ENCODE measurements around the gene HSD17B13.

The HSD17B13 gene

GRCh38 chr4:87311684-87312083 lies 11.0 kb downstream of the HSD17B13 start:
- no peaks in the 10 kb centered on the region for H3K9me3 ChIP-seq (ENCODE audit: control insufficient read depth, low read length)
- no peak overlapping the region for H3K4me3 ChIP-seq (ENCODE audit: low read depth, low read length)
- TF ChIP-seq CTCF (IDR thresholded peaks at IDR 0.05), result no peak
- H3K27ac ChIP-seq, result no peak overlapping the region
- no peak overlapping the region for H3K9ac ChIP-seq
- H2AFZ ChIP-seq, result no peak overlapping the region
- no peak overlapping the region for H3K4me2 ChIP-seq (ENCODE audit: low read length)
- no peaks in the 10 kb centered on the region for H3K27me3 ChIP-seq (ENCODE audit: control insufficient read depth, insufficient read depth, low read length)
- H3K79me2 ChIP-seq, result no peaks in the 10 kb centered on the region
- no peaks in the 10 kb centered on the region for H3K36me3 ChIP-seq (ENCODE audit: control insufficient read depth, insufficient read depth, low read length)
- no peaks in the 10 kb centered on the region for H3K4me1 ChIP-seq

GRCh38 chr4:87310691-87311335 lies 11.9 kb downstream of the HSD17B13 start:
- Histone ChIP-seq H3K9me3 (ENCODE audit: control insufficient read depth, low read length) (no peaks in the 10 kb centered on the region), H3K27ac (no peak overlapping the region)
- no peak for TF ChIP-seq CTCF (IDR thresholded peaks at IDR 0.05)

GRCh38 chr4:87309625-87310024 lies 13.1 kb downstream of the HSD17B13 start:
- Histone ChIP-seq H3K27ac (no peak overlapping the region), H3K4me3 (ENCODE audit: low read depth, low read length) (no peak overlapping the region), H3K79me2 (no peaks in the 10 kb centered on the region), H3K4me1 (no peaks in the 10 kb centered on the region), H3K27me3 (ENCODE audit: control insufficient read depth, insufficient read depth, low read length) (no peaks in the 10 kb centered on the region), H3K4me2 (ENCODE audit: low read length) (no peak overlapping the region), H3K9me3 (ENCODE audit: control insufficient read depth, low read length) (no peaks in the 10 kb centered on the region), H3K9ac (no peak overlapping the region), H3K36me3 (ENCODE audit: control insufficient read depth, insufficient read depth, low read length) (no peaks in the 10 kb centered on the region), H2AFZ (no peak overlapping the region)
- TF ChIP-seq CTCF (IDR thresholded peaks at IDR 0.05), result no peak

More at GRCh38 chr4:87310691-87311335, 11.9 kb downstream of the HSD17B13 start:
- Histone ChIP-seq H2AFZ (no peak overlapping the region), H3K4me3 (ENCODE audit: low read depth, low read length) (no peak overlapping the region), H3K27me3 (ENCODE audit: control insufficient read depth, insufficient read depth, low read length) (no peaks in the 10 kb centered on the region), H3K4me1 (no peaks in the 10 kb centered on the region), H3K9ac (no peak overlapping the region), H3K36me3 (ENCODE audit: control insufficient read depth, insufficient read depth, low read length) (no peaks in the 10 kb centered on the region), H3K79me2 (no peaks in the 10 kb centered on the region), H3K4me2 (ENCODE audit: low read length) (no peak overlapping the region)

- H3K27me3 ChIP-seq (ENCODE audit: control insufficient read depth, insufficient read depth, low read length), result no peaks in the 10 kb centered on the region
- no peak overlapping the region for H3K4me2 ChIP-seq (ENCODE audit: low read length)
- no peak overlapping the region for H3K4me3 ChIP-seq (ENCODE audit: low read depth, low read length)
- H3K79me2 ChIP-seq, result no peaks in the 10 kb centered on the region
- no peaks in the 10 kb centered on the region for H3K9me3 ChIP-seq (ENCODE audit: control insufficient read depth, low read length)
- no peaks in the 10 kb centered on the region for H3K36me3 ChIP-seq (ENCODE audit: control insufficient read depth, insufficient read depth, low read length)
- no peak overlapping the region for H3K27ac ChIP-seq
- TF ChIP-seq CTCF (IDR thresholded peaks at IDR 0.05), result no peak
- no peak overlapping the region for H2AFZ ChIP-seq
- H3K4me1 ChIP-seq, result no peaks in the 10 kb centered on the region
- no peak overlapping the region for H3K9ac ChIP-seq
Measured at GRCh38 chr4:87306056-87306455, 16.6 kb downstream of the HSD17B13 start.

- Histone ChIP-seq H3K9me3 (ENCODE audit: control insufficient read depth, low read length) (no peaks in the 10 kb centered on the region), H3K4me1 (no peaks in the 10 kb centered on the region), H3K4me3 (ENCODE audit: low read depth, low read length) (no peak overlapping the region), H3K79me2 (no peaks in the 10 kb centered on the region), H3K4me2 (ENCODE audit: low read length) (no peak overlapping the region), H2AFZ (no peak overlapping the region), H3K27ac (no peak overlapping the region), H3K27me3 (ENCODE audit: control insufficient read depth, insufficient read depth, low read length) (no peaks in the 10 kb centered on the region), H3K9ac (no peak overlapping the region), H3K36me3 (ENCODE audit: control insufficient read depth, insufficient read depth, low read length) (no peaks in the 10 kb centered on the region)
- TF ChIP-seq CTCF (IDR thresholded peaks at IDR 0.05), result no peak
Measured at GRCh38 chr4:87305562-87305961, 17.1 kb downstream of the HSD17B13 start.

Data from parathyroid adenoma (tissue), 2 donors.